H1 (cell line): ENCODE results near the gene NOS1AP. TPM values are rescaled to one million over a fixed set of nuclear protein-coding genes. Genes with fewer than 3 reads are reported as not detected.

ENCODE experiments used
- CTCF ChIA-PET: fragments of 300-600 bp; sonication (Branson Sonifier 250); formaldehyde crosslinking; loops from one replicate; lab custom pipeline; 2021; ENCODE audit not compliant: partially characterized antibody; lab: Charles Lee
- POLR2A ChIA-PET: fragments of 300-600 bp; sonication (Branson Sonifier 250); formaldehyde crosslinking; loops from one replicate; lab custom pipeline; 2021; ENCODE audit warnings: inconsistent platforms; ENCODE audit not compliant: partially characterized antibody; lab: Charles Lee
- DNase-seq, 2 experiments: peaks; one replicate each; pipeline versions ENCODE4 v3.0.0 to v3.0.0-alpha.2; 2010 to 2022; ENCODE audit warnings: low spot score in 2 of 2, low read depth in 1 of 2, mixed read lengths in 1 of 2
- FAIRE-seq: peaks from 2 replicates; lab custom pipeline; 2011; peaks lifted over from hg19 to GRCh38; lab: Jason Lieb, UNC
- H2AFZ ChIP-seq: 2 replicates; pipeline ENCODE4 v1.8.1; 2012; ENCODE audit warnings: low read length, inconsistent platforms
- H2AK5ac ChIP-seq: 2 replicates; pipeline ENCODE4 v1.6.1; 2013; ENCODE audit warnings: low read depth, low read length
- H2BK120ac ChIP-seq: replicated peaks from 2 replicates; pipeline ENCODE3; 2013; ENCODE audit warnings: low read depth, low read length, inconsistent platforms
- H2BK12ac ChIP-seq: 2 replicates; pipeline ENCODE4 v1.6.1; 2013; ENCODE audit warnings: low read depth, low read length
- H2BK15ac ChIP-seq: 2 replicates; pipeline ENCODE4 v1.6.1; 2013; ENCODE audit warnings: low read length
- H2BK20ac ChIP-seq: 2 replicates; pipeline ENCODE4 v1.6.1; 2013; ENCODE audit warnings: low read length
- H2BK5ac ChIP-seq: 2 replicates; pipeline ENCODE4 v1.6.1; 2013; ENCODE audit warnings: low read depth, low read length
- H3K14ac ChIP-seq: 2 replicates; pipeline ENCODE4 v1.6.1; 2013; ENCODE audit warnings: inconsistent platforms; ENCODE audit not compliant: insufficient read length
- H3K18ac ChIP-seq: 2 replicates; pipeline ENCODE4 v1.6.1; 2013; ENCODE audit warnings: low read length; ENCODE audit errors: extremely low read depth
- H3K23ac ChIP-seq: 2 replicates; pipeline ENCODE4 v1.6.1; 2013; ENCODE audit warnings: inconsistent platforms; ENCODE audit not compliant: insufficient read length
- H3K23me2 ChIP-seq: 2 replicates; pipeline ENCODE4 v1.6.1; 2013; ENCODE audit warnings: low read depth, low read length
- H3K27ac ChIP-seq: 2 replicates; pipeline ENCODE4 v1.6.1; 2011; ENCODE audit warnings: low read depth, low read length, inconsistent platforms
- H3K27me3 ChIP-seq, 4 experiments: replicated peaks in 1 of 4; 1 replicate in 1 of 4; 2 replicates in 3 of 4; pipeline versions ENCODE4 v1.6.1 to v1.8.1; 2011 to 2013; ENCODE audit warnings: low read length in 3 of 4, mild to moderate bottlenecking in 3 of 4, inconsistent platforms in 2 of 4, mixed read lengths in 2 of 4, moderate library complexity in 1 of 4; ENCODE audit not compliant: control insufficient read depth in 3 of 4, insufficient read depth in 3 of 4; ENCODE audit errors: extremely low read depth in 1 of 4
- H3K36me3 ChIP-seq, 4 experiments: 2 replicates each; pipeline versions ENCODE4 v1.6.1 to v1.8.1; 2011 to 2013; ENCODE audit warnings: mild to moderate bottlenecking in 4 of 4, low read length in 3 of 4, moderate library complexity in 2 of 4, control low read depth in 1 of 4, inconsistent platforms in 1 of 4; ENCODE audit not compliant: insufficient read depth in 4 of 4, control insufficient read depth in 2 of 4
- H3K4ac ChIP-seq: replicated peaks from 2 replicates; pipeline ENCODE3; 2013; ENCODE audit warnings: low read length, low read depth, mixed read lengths, inconsistent platforms; ENCODE audit not compliant: insufficient read length
- H3K4me1 ChIP-seq, 4 experiments: replicated peaks in 1 of 4; 1 replicate in 1 of 4; 2 replicates in 3 of 4; pipeline versions ENCODE4 v1.6.1 to v1.8.1; 2011 to 2013; ENCODE audit warnings: low read length in 3 of 4, inconsistent platforms in 2 of 4, mixed read lengths in 1 of 4; ENCODE audit not compliant: insufficient read depth in 4 of 4, control insufficient read depth in 3 of 4
- H3K4me2 ChIP-seq, 2 experiments: 2 replicates each; pipeline versions ENCODE4 v1.6.1 to v1.8.1; 2011 to 2013; ENCODE audit warnings: low read depth in 2 of 2, low read length in 2 of 2, control low read depth in 1 of 2, inconsistent platforms in 1 of 2, mild to moderate bottlenecking in 1 of 2; ENCODE audit not compliant: insufficient read depth in 1 of 2
- H3K4me3 ChIP-seq, 4 experiments: fragments of 200-600, 300-600 bp in 1 of 4; sonication (generic), shearing (Covaris generic), sonication (Bioruptor Twin) in 1 of 4; 2 replicates each; pipeline versions ENCODE4 v1.5.1 to v1.8.1; 2011 to 2016; ENCODE audit warnings: low read length in 4 of 4, low read depth in 3 of 4, control low read depth in 2 of 4, inconsistent platforms in 2 of 4, mild to moderate bottlenecking in 2 of 4, mixed read lengths in 1 of 4, moderate library complexity in 1 of 4; ENCODE audit not compliant: insufficient read depth in 2 of 4; ENCODE audit errors: extremely low read depth in 1 of 4
- H3K56ac ChIP-seq: replicated peaks from 2 replicates; pipeline ENCODE3; 2013; ENCODE audit warnings: low read depth, mild to moderate bottlenecking, mixed read lengths, low read length, inconsistent platforms; ENCODE audit not compliant: insufficient read length
- H3K79me1 ChIP-seq: 2 replicates; pipeline ENCODE4 v1.6.1; 2013; ENCODE audit warnings: low read depth, low read length, control low read depth
- H3K79me2 ChIP-seq, 2 experiments: 2 replicates each; pipeline versions ENCODE4 v1.6.1 to v1.8.1; 2012 to 2013; ENCODE audit warnings: low read length in 2 of 2, mild to moderate bottlenecking in 2 of 2, inconsistent platforms in 1 of 2; ENCODE audit not compliant: insufficient read depth in 2 of 2, control insufficient read depth in 1 of 2
- H3K9ac ChIP-seq, 4 experiments: replicated peaks in 1 of 4; 1 replicate in 1 of 4; 2 replicates in 3 of 4; pipeline versions ENCODE4 v1.6.1 to v1.8.1; 2011 to 2013; ENCODE audit warnings: low read depth in 3 of 4, low read length in 3 of 4, control low read depth in 2 of 4, mild to moderate bottlenecking in 2 of 4, moderate library complexity in 2 of 4, inconsistent platforms in 1 of 4; ENCODE audit errors: extremely low read depth in 1 of 4
- H3K9me3 ChIP-seq, 2 experiments: 2 replicates each; pipeline versions ENCODE4 v1.6.1 to v1.8.1; 2012 to 2013; ENCODE audit warnings: mild to moderate bottlenecking in 2 of 2, moderate library complexity in 2 of 2, control low read depth in 1 of 2, inconsistent platforms in 1 of 2, low read depth in 1 of 2, low read length in 1 of 2, mixed read lengths in 1 of 2; ENCODE audit not compliant: insufficient read depth in 2 of 2
- H4K20me1 ChIP-seq, 2 experiments: replicated peaks in 1 of 2; 2 replicates each; pipeline versions ENCODE3 to v1.8.1; 2011 to 2013; ENCODE audit warnings: inconsistent platforms in 2 of 2, low read length in 2 of 2, mild to moderate bottlenecking in 1 of 2; ENCODE audit not compliant: insufficient read depth in 2 of 2, control insufficient read depth in 1 of 2
- H4K5ac ChIP-seq: 2 replicates; pipeline ENCODE4 v1.6.1; 2013; ENCODE audit warnings: low read length, low read depth, mixed read lengths, inconsistent platforms; ENCODE audit not compliant: insufficient read length
- H4K8ac ChIP-seq: 2 replicates; pipeline ENCODE4 v1.8.0; 2013; ENCODE audit warnings: mild to moderate bottlenecking, moderate library complexity, low read length, inconsistent platforms; ENCODE audit not compliant: insufficient read depth; ENCODE audit errors: extremely low read depth
- H4K91ac ChIP-seq: replicated peaks from 2 replicates; pipeline ENCODE3; 2013; ENCODE audit warnings: low read length, mixed read lengths, inconsistent platforms; ENCODE audit not compliant: insufficient read length
- RBBP5 ChIP-seq: IDR thresholded peaks from 2 replicates; pipeline ENCODE4 v1.7.1; 2012; ENCODE audit warnings: low read depth, mild to moderate bottlenecking, inconsistent platforms, low read length, moderate library complexity, borderline replicate concordance
- WGBS, 2 experiments: shearing (Covaris generic) in 1 of 2; methylation state at CpG; one replicate each; pipeline versions ENCODE4 v1.1.6 to v1.1.7; 2013 to 2015; ENCODE audit warnings: low lambda C conversion rate in 2 of 2, mixed read lengths in 2 of 2, inconsistent platforms in 1 of 2, low coverage in 1 of 2, missing lambda C conversion rate in 1 of 2; ENCODE audit not compliant: insufficient replicate concordance in 2 of 2, insufficient coverage in 1 of 2, insufficient read length in 1 of 2; ENCODE audit errors: extremely low coverage in 1 of 2, missing lambda C conversion rate in 1 of 2; 5-methylcytosine and 5-hydroxymethylcytosine counted together
- polyA plus RNA-seq, 7 experiments: library from polyadenylated mRNA; depleted of rRNA in 3 of 7; stranded (reverse) in 5 of 7; unstranded in 2 of 7; fragments of >200 nt in 5 of 7; fragments of 200-250 nt in 2 of 7; gene quantifications; 1 replicate in 5 of 7; 2 replicates in 1 of 7; 4 replicates in 1 of 7; pipeline versions ENCODE4 v1.2.1 to v1.2.3, GENCODE V29; 2011 to 2013; ENCODE audit warnings: missing spikeins in 2 of 7, mixed read lengths in 2 of 7
- total RNA-seq: library from RNA; stranded (reverse); fragmentation: NEBNext Ultra II Directional; extraction: Animal tissue kit (Norgen Biotek cat#: 25700); gene quantifications from 2 replicates; pipeline ENCODE4 v1.2.1, GENCODE V29; 2021

The NOS1AP gene
- total and polyA plus RNA-seq, 2 of the 8 experiments (the other 6 are each of a cell fraction or from before 2014, with no cell fraction given), result 2.4 to 12.1 TPM

GRCh38 chr1:162368451-162368850 is 299.0 kb downstream of the NOS1AP start:
- Histone ChIP-seq H3K4me1 (no peaks in the 10 kb centered on the region), H4K8ac (no peak overlapping the region), H3K27me3 (no peaks in the 10 kb centered on the region), H3K56ac (no peak overlapping the region), H3K4ac (no peak overlapping the region), H3K4me2 (no peak overlapping the region), H4K5ac (no peak overlapping the region), H3K4me3 (no peak overlapping the region), H3K79me2 (no peaks in the 10 kb centered on the region), H2BK15ac (no peak overlapping the region), H4K91ac (no peak overlapping the region), H2BK5ac (no peak overlapping the region), H3K9me3 (no peaks in the 10 kb centered on the region), H2AK5ac (no peak overlapping the region), H3K79me1 (no peaks in the 10 kb centered on the region), H2BK12ac (no peak overlapping the region), H3K27ac (no peak overlapping the region), H3K14ac (no peak overlapping the region), H3K36me3 (peaks cover 0 to 6% (median 1%) of the 10 kb centered on the region in 4 experiments; a peak in 1 of 8 replicates), H3K9ac (no peak overlapping the region), H4K20me1 (peaks cover 0 to 2% of the 10 kb centered on the region in 2 experiments), H3K18ac (no peak overlapping the region), H2BK120ac (no peak overlapping the region), H3K23me2 (no peaks in the 10 kb centered on the region), H2BK20ac (no peak overlapping the region), H3K23ac (no peak overlapping the region), H2AFZ (no peak overlapping the region)
- FAIRE-seq (no peak), DNase-seq (no peak)
- POLR2A ChIA-PET, result interaction anchor here (1.3 kb wide), 1 partner anchor 14 kb away, joined by 3 read pairs; no protein-coding TSS in a partner anchor
- TF ChIP-seq RBBP5, result no peak
- CTCF ChIA-PET, result interaction anchor here (0.5 to 4.1 kb wide), 7 partner anchors 9 to 202 kb away, joined by 3 to 31 read pairs (median 4); partner anchors contain the start of gene C1orf226
- 81% methylated on average over 4 of the region's 4 CpGs; no CpG with 5 or more reads in 1 of the 2 experiments for WGBS, 2 experiments
